ENCODE data around the gene KCNK17.

DNA sequence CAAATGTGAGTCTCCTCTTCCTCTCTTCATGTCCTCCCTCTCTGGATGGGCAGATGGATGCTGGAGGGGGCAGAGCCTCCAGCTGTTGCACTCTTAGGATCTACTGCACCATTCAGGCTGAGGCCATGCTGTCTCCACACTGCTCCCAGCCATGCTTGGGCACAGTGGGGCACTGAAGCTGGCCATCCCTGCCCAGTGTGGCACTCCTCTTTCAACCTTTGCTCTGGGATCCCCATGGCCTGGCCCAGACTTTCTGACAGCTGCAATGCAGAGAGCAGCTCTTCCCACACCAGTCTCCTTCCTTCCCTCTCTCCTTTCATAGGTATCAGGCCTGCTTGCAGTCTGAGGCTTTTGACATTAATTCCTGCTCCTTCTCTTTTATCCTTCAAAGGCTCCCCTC lies 9.3 kb downstream of the KCNK17 start:
- TF ChIP-seq CTCF (conservative IDR thresholded peaks at IDR 0.05; ENCODE audit: low read depth, low read length) = no peak
- TF ChIP-seq EZH2 (IDR thresholded peaks at IDR 0.05; ENCODE audit: low read length, unreplicated experiment) = no peak
- no peak for TF ChIP-seq EZH2phosphoT487 (IDR thresholded peaks at IDR 0.05; ENCODE audit: borderline replicate concordance, low read length)

Data from PC-3 (cell line).